ENCODE data around the gene OSBP2.

OSBP2 gene

GRCh38 chr22:30742291-30743256 lies 47.9 kb downstream of the OSBP2 start:
- H4K8ac ChIP-seq (ENCODE audit: low read depth, low read length), result no peak overlapping the region
- H3K79me1 ChIP-seq (ENCODE audit: low read length), result no peaks in the 10 kb centered on the region
- no peak overlapping the region for H2BK120ac ChIP-seq (ENCODE audit: low read depth, low read length)
- no peak overlapping the region for H2AK5ac ChIP-seq (ENCODE audit: low read length)
- no peaks in the 10 kb centered on the region for H3K27me3 ChIP-seq (ENCODE audit: insufficient read depth, low read length, poor library complexity)
- no peak overlapping the region for H3K4me2 ChIP-seq (ENCODE audit: low read length)
- no peak overlapping the region for H3K23ac ChIP-seq (ENCODE audit: low read length)
- no peaks in the 10 kb centered on the region for H3K36me3 ChIP-seq (ENCODE audit: control insufficient read depth, insufficient read depth, low read length)
- no peak overlapping the region for H3K27ac ChIP-seq (ENCODE audit: low read depth, low read length)
- no CpG with 5 or more reads among the region's 6 CpGs for WGBS (ENCODE audit: extremely low coverage, insufficient coverage, low lambda C conversion rate)
- DNase-seq, result no peak
- no peak overlapping the region for H2BK5ac ChIP-seq (ENCODE audit: low read length)
- H3K4ac ChIP-seq (ENCODE audit: low read depth, low read length), result no peak overlapping the region
- no peak overlapping the region for H3K18ac ChIP-seq (ENCODE audit: low read length)
- H3K9ac ChIP-seq (ENCODE audit: low read length), result no peak overlapping the region
- no peak overlapping the region for H2BK15ac ChIP-seq (replicated peaks; ENCODE audit: low read depth)
- no peak overlapping the region for H4K5ac ChIP-seq (ENCODE audit: low read length)
- H3K4me3 ChIP-seq (ENCODE audit: low read length), result no peak overlapping the region
- H3K79me2 ChIP-seq (ENCODE audit: control insufficient read depth, insufficient read depth, low read length), result no peaks in the 10 kb centered on the region
- no peaks in the 10 kb centered on the region for H3K4me1 ChIP-seq (ENCODE audit: control insufficient read depth, low read depth, low read length)
- H3K56ac ChIP-seq (ENCODE audit: low read length), result no peak overlapping the region

- Histone ChIP-seq H4K5ac (ENCODE audit: low read length) (no peak overlapping the region), H3K79me1 (ENCODE audit: low read length) (no peaks in the 10 kb centered on the region), H3K79me2 (ENCODE audit: control insufficient read depth, insufficient read depth, low read length) (no peaks in the 10 kb centered on the region), H3K4me2 (ENCODE audit: low read length) (no peak overlapping the region), H3K56ac (ENCODE audit: low read length) (no peak overlapping the region), H2BK15ac (replicated peaks; ENCODE audit: low read depth) (no peak overlapping the region), H4K8ac (ENCODE audit: low read depth, low read length) (no peak overlapping the region), H2BK5ac (ENCODE audit: low read length) (no peak overlapping the region), H3K23ac (ENCODE audit: low read length) (no peak overlapping the region), H3K36me3 (ENCODE audit: control insufficient read depth, insufficient read depth, low read length) (no peaks in the 10 kb centered on the region), H3K27me3 (ENCODE audit: insufficient read depth, low read length, poor library complexity) (no peaks in the 10 kb centered on the region), H3K27ac (ENCODE audit: low read depth, low read length) (no peak overlapping the region), H3K9ac (ENCODE audit: low read length) (no peak overlapping the region), H3K4ac (ENCODE audit: low read depth, low read length) (no peak overlapping the region), H3K4me3 (ENCODE audit: low read length) (no peak overlapping the region), H3K4me1 (ENCODE audit: control insufficient read depth, low read depth, low read length) (no peaks in the 10 kb centered on the region), H3K18ac (ENCODE audit: low read length) (no peak overlapping the region), H2BK120ac (ENCODE audit: low read depth, low read length) (no peak overlapping the region), H2AK5ac (ENCODE audit: low read length) (no peak overlapping the region)
- DNase-seq, result no peak
- whole genome bisulfite sequencing (ENCODE audit: extremely low coverage, insufficient coverage, low lambda C conversion rate), result no CpG with 5 or more reads among the region's 10 CpGs
Observed at GRCh38 chr22:30743257-30744020, 48.8 kb downstream of the OSBP2 start.

GRCh38 chr22:30744224-30744623 lies 49.5 kb downstream of the OSBP2 start:
- no CpG with 5 or more reads among the region's 3 CpGs for WGBS (ENCODE audit: extremely low coverage, insufficient coverage, low lambda C conversion rate)
- H3K23ac ChIP-seq (ENCODE audit: low read length), result no peak overlapping the region
- H3K79me1 ChIP-seq (ENCODE audit: low read length), result no peaks in the 10 kb centered on the region
- H2AK5ac ChIP-seq (ENCODE audit: low read length), result no peak overlapping the region
- H3K4me1 ChIP-seq (ENCODE audit: control insufficient read depth, low read depth, low read length), result no peaks in the 10 kb centered on the region
- no peak for DNase-seq
- H3K79me2 ChIP-seq (ENCODE audit: control insufficient read depth, insufficient read depth, low read length), result no peaks in the 10 kb centered on the region
- H3K4me2 ChIP-seq (ENCODE audit: low read length), result no peak overlapping the region
- no peak overlapping the region for H2BK5ac ChIP-seq (ENCODE audit: low read length)
- H3K4me3 ChIP-seq (ENCODE audit: low read length), result no peak overlapping the region
- no peaks in the 10 kb centered on the region for H3K36me3 ChIP-seq (ENCODE audit: control insufficient read depth, insufficient read depth, low read length)
- no peak overlapping the region for H3K4ac ChIP-seq (ENCODE audit: low read depth, low read length)
- H2BK120ac ChIP-seq (ENCODE audit: low read depth, low read length), result no peak overlapping the region
- no peak overlapping the region for H3K56ac ChIP-seq (ENCODE audit: low read length)
- H3K18ac ChIP-seq (ENCODE audit: low read length), result no peak overlapping the region
- no peak overlapping the region for H3K27ac ChIP-seq (ENCODE audit: low read depth, low read length)
- no peak overlapping the region for H2BK15ac ChIP-seq (replicated peaks; ENCODE audit: low read depth)
- H4K8ac ChIP-seq (ENCODE audit: low read depth, low read length), result no peak overlapping the region
- H3K27me3 ChIP-seq (ENCODE audit: insufficient read depth, low read length, poor library complexity), result no peaks in the 10 kb centered on the region
- H3K9ac ChIP-seq (ENCODE audit: low read length), result no peak overlapping the region
- no peak overlapping the region for H4K5ac ChIP-seq (ENCODE audit: low read length)

GRCh38 chr22:30747493-30747892 lies 52.8 kb downstream of the OSBP2 start:
- no CpG with 5 or more reads among the region's 7 CpGs for WGBS (ENCODE audit: extremely low coverage, insufficient coverage, low lambda C conversion rate)
- no peak overlapping the region for H2BK5ac ChIP-seq (ENCODE audit: low read length)
- no peaks in the 10 kb centered on the region for H3K79me1 ChIP-seq (ENCODE audit: low read length)
- H3K36me3 ChIP-seq (ENCODE audit: control insufficient read depth, insufficient read depth, low read length), result no peaks in the 10 kb centered on the region
- H3K4me1 ChIP-seq (ENCODE audit: control insufficient read depth, low read depth, low read length), result no peaks in the 10 kb centered on the region
- no peak overlapping the region for H3K56ac ChIP-seq (ENCODE audit: low read length)
- no peak overlapping the region for H2BK120ac ChIP-seq (ENCODE audit: low read depth, low read length)
- no peak overlapping the region for H3K4me2 ChIP-seq (ENCODE audit: low read length)
- no peaks in the 10 kb centered on the region for H3K27me3 ChIP-seq (ENCODE audit: insufficient read depth, low read length, poor library complexity)
- H3K4me3 ChIP-seq (ENCODE audit: low read length), result no peak overlapping the region
- H2BK15ac ChIP-seq (replicated peaks; ENCODE audit: low read depth), result no peak overlapping the region
- H3K79me2 ChIP-seq (ENCODE audit: control insufficient read depth, insufficient read depth, low read length), result no peaks in the 10 kb centered on the region
- H3K4ac ChIP-seq (ENCODE audit: low read depth, low read length), result no peak overlapping the region
- no peak overlapping the region for H3K23ac ChIP-seq (ENCODE audit: low read length)
- no peak overlapping the region for H2AK5ac ChIP-seq (ENCODE audit: low read length)
- DNase-seq, result no peak
- H3K27ac ChIP-seq (ENCODE audit: low read depth, low read length), result no peak overlapping the region
- no peak overlapping the region for H3K9ac ChIP-seq (ENCODE audit: low read length)
- no peak overlapping the region for H4K8ac ChIP-seq (ENCODE audit: low read depth, low read length)
- no peak overlapping the region for H4K5ac ChIP-seq (ENCODE audit: low read length)
- no peak overlapping the region for H3K18ac ChIP-seq (ENCODE audit: low read length)

- Histone ChIP-seq H4K5ac (ENCODE audit: low read length) (no peak overlapping the region), H3K4me2 (ENCODE audit: low read length) (no peak overlapping the region), H3K23ac (ENCODE audit: low read length) (no peak overlapping the region), H3K79me2 (ENCODE audit: control insufficient read depth, insufficient read depth, low read length) (no peaks in the 10 kb centered on the region), H2BK15ac (replicated peaks; ENCODE audit: low read depth) (no peak overlapping the region), H3K4me3 (ENCODE audit: low read length) (no peak overlapping the region), H4K8ac (ENCODE audit: low read depth, low read length) (no peak overlapping the region), H3K56ac (ENCODE audit: low read length) (no peak overlapping the region), H3K79me1 (ENCODE audit: low read length) (no peaks in the 10 kb centered on the region), H3K9ac (ENCODE audit: low read length) (no peak overlapping the region), H3K18ac (ENCODE audit: low read length) (no peak overlapping the region), H2AK5ac (ENCODE audit: low read length) (no peak overlapping the region), H3K4me1 (ENCODE audit: control insufficient read depth, low read depth, low read length) (no peaks in the 10 kb centered on the region), H2BK120ac (ENCODE audit: low read depth, low read length) (no peak overlapping the region), H3K27me3 (ENCODE audit: insufficient read depth, low read length, poor library complexity) (no peaks in the 10 kb centered on the region), H2BK5ac (ENCODE audit: low read length) (no peak overlapping the region), H3K36me3 (ENCODE audit: control insufficient read depth, insufficient read depth, low read length) (no peaks in the 10 kb centered on the region), H3K27ac (ENCODE audit: low read depth, low read length) (no peak overlapping the region), H3K4ac (ENCODE audit: low read depth, low read length) (no peak overlapping the region)
- DNase-seq, result no peak
- WGBS (ENCODE audit: extremely low coverage, insufficient coverage, low lambda C conversion rate), result no CpG with 5 or more reads among the region's 3 CpGs
Observed at GRCh38 chr22:30749272-30749671, 54.6 kb downstream of the OSBP2 start.

Data from mesendoderm (in vitro differentiated cells).